HL-60 (cell line): ENCODE results near the gene GFER.

Experiments
- DNase-seq, 2 experiments: peaks; one replicate each; pipeline ENCODE4 v3.0.0-alpha.2; 2010 to 2020; ENCODE audit warnings: low read depth in 1 of 2, low spot score in 1 of 2
- H3K27ac ChIP-seq: fragments of 250-450 bp; sonication (Bioruptor Pico); replicated peaks from 2 replicates; pipeline ENCODE4 v1.5.1; 2020; ENCODE audit warnings: mild to moderate bottlenecking, moderate library complexity
- H3K27me3 ChIP-seq: fragments of 250-450 bp; sonication (Bioruptor Pico); 2 replicates; pipeline ENCODE4 v1.5.1; 2021; ENCODE audit warnings: mild to moderate bottlenecking, moderate library complexity; ENCODE audit not compliant: insufficient read depth, poor library complexity, severe bottlenecking
- H3K4me3 ChIP-seq: replicated peaks from 2 replicates; pipeline ENCODE4 v1.5.1; 2011; ENCODE audit warnings: mild to moderate bottlenecking, control low read depth, low read length; ENCODE audit not compliant: insufficient read depth
- GABPA ChIP-seq: IDR thresholded peaks from 2 replicates; pipeline ENCODE4 v1.6.1; 2012; ENCODE audit warnings: low read depth
- POLR2AphosphoS5 ChIP-seq: IDR thresholded peaks from 2 replicates; pipeline ENCODE4 v1.6.1; 2012; ENCODE audit warnings: low read depth
- SPI1 ChIP-seq: IDR thresholded peaks from 2 replicates; pipeline ENCODE4 v1.6.1; 2012; ENCODE audit warnings: low read depth, mild to moderate bottlenecking, borderline replicate concordance
- TF ChIP-seq, protein P1 (sequence below): IDR thresholded peaks from one replicate; pipeline ENCODE4 v1.5.1; 2011; ENCODE audit warnings: low read length, control low read depth, inconsistent platforms; ENCODE audit not compliant: insufficient read depth
- TF ChIP-seq, protein P2 (sequence below): IDR thresholded peaks from 2 replicates; pipeline ENCODE4 v1.6.1; 2012; ENCODE audit warnings: low read depth; ENCODE audit not compliant: insufficient replicate concordance

GFER gene

DNA sequence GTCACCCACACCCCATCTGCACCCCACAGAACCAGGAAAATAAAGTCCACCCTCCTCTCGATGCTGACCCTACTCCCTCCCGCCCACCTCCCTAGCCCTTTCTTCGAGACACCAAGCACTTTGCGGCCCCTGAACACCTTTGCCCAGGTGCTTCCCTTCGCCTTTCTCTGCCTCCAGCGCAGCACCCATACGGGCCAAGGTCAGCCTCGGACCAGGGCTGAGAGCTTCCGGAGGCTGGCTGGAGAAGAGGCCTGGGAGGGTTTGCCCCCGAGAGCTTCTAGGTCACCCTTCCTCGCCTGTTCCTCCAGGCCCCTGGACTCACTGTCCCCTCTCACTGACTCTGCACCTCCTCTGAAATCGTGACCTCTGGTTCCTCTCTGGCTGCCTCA is 40.0 kb downstream of the GFER start:
- TF ChIP-seq, protein P1, sequence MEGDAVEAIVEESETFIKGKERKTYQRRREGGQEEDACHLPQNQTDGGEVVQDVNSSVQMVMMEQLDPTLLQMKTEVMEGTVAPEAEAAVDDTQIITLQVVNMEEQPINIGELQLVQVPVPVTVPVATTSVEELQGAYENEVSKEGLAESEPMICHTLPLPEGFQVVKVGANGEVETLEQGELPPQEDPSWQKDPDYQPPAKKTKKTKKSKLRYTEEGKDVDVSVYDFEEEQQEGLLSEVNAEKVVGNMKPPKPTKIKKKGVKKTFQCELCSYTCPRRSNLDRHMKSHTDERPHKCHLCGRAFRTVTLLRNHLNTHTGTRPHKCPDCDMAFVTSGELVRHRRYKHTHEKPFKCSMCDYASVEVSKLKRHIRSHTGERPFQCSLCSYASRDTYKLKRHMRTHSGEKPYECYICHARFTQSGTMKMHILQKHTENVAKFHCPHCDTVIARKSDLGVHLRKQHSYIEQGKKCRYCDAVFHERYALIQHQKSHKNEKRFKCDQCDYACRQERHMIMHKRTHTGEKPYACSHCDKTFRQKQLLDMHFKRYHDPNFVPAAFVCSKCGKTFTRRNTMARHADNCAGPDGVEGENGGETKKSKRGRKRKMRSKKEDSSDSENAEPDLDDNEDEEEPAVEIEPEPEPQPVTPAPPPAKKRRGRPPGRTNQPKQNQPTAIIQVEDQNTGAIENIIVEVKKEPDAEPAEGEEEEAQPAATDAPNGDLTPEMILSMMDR = no peak
- TF ChIP-seq, protein P2, sequence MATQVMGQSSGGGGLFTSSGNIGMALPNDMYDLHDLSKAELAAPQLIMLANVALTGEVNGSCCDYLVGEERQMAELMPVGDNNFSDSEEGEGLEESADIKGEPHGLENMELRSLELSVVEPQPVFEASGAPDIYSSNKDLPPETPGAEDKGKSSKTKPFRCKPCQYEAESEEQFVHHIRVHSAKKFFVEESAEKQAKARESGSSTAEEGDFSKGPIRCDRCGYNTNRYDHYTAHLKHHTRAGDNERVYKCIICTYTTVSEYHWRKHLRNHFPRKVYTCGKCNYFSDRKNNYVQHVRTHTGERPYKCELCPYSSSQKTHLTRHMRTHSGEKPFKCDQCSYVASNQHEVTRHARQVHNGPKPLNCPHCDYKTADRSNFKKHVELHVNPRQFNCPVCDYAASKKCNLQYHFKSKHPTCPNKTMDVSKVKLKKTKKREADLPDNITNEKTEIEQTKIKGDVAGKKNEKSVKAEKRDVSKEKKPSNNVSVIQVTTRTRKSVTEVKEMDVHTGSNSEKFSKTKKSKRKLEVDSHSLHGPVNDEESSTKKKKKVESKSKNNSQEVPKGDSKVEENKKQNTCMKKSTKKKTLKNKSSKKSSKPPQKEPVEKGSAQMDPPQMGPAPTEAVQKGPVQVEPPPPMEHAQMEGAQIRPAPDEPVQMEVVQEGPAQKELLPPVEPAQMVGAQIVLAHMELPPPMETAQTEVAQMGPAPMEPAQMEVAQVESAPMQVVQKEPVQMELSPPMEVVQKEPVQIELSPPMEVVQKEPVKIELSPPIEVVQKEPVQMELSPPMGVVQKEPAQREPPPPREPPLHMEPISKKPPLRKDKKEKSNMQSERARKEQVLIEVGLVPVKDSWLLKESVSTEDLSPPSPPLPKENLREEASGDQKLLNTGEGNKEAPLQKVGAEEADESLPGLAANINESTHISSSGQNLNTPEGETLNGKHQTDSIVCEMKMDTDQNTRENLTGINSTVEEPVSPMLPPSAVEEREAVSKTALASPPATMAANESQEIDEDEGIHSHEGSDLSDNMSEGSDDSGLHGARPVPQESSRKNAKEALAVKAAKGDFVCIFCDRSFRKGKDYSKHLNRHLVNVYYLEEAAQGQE = no peak
- no peak for TF ChIP-seq POLR2AphosphoS5
- no peak for TF ChIP-seq SPI1
- TF ChIP-seq GABPA = no peak
- no peak for DNase-seq
- H3K27ac ChIP-seq = no peak overlapping the region
- no peak overlapping the region for H3K4me3 ChIP-seq
- peaks cover 34% of the 10 kb centered on the region for H3K27me3 ChIP-seq

DNA sequence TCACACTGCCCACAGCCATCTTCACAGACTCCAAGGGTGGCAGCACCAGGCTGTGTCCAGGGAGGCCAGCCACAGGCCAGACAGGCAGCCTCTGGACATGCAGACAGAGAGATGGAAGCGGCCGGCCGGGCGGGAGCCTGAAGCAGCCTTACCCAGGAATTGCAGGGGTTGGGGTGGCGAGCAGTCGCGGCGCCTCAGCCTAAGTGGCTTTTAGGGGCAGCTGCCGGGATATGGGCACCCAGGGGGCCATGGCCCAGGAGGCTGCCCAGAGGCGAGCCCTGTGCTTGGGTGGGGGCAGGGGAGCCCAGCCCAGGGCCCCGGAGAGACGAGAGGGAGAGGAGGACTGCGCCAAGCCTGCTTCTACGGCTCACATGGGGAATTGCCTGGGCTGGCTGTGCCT is 41.3 kb downstream of the GFER start:
- no peak overlapping the region for H3K4me3 ChIP-seq
- no peak for DNase-seq
- peaks cover 24% of the 10 kb centered on the region for H3K27me3 ChIP-seq
- TF ChIP-seq GABPA (no peak), SPI1 (no peak), POLR2AphosphoS5 (no peak)
- TF ChIP-seq, protein P1 = no peak
- TF ChIP-seq, protein P2 = no peak
- H3K27ac ChIP-seq = no peak overlapping the region

DNA sequence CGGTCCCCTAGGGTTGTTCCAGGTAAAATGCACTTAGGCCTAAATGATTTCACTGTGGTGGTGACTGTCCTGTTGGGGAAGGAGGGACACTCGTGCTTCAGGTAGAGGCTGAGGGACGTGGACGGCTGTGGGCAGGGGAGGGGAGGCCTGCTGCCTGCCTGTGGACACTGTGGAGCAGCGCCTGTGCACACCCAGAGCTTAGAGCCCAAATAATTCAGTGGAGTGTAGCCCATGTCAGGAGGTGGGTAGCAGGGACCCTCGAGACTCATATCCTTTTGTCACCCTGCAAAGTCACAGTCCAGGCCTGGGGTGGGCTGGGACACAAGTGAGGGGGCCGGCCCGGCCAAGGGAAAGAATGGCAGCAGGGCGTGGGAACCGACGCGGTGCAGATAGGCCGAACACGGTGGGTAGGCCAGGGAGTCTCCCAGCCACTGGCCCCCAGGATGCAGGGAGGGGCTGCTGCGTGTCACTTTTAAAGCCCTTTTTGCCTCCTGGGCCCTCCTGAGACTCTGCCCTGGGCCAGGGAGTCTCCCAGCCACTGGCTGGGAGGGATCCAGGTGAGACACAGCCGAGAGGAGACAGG is 42.0 kb downstream of the GFER start:
- DNase-seq = no peak
- Histone ChIP-seq H3K4me3 (no peak overlapping the region), H3K27ac (no peak overlapping the region), H3K27me3 (peaks cover 23% of the 10 kb centered on the region)
- TF ChIP-seq, protein P1 = no peak
- TF ChIP-seq SPI1 (no peak), POLR2AphosphoS5 (no peak)
- TF ChIP-seq, protein P2 = no peak
